Skeletal muscle satellite cell (primary cell): ENCODE data around the gene TRPC6.
A peak's percentile ranks its signal among the peaks of the same experiment; 100 is the strongest.

Source experiments
- H3K27me3 ChIP-seq: 2 replicates; pipeline ENCODE4 v1.7.0; 2013; ENCODE audit warnings: low read length; ENCODE audit not compliant: control insufficient read depth, insufficient read depth
- H3K36me3 ChIP-seq: 2 replicates; pipeline ENCODE4 v1.7.0; 2013; ENCODE audit warnings: mild to moderate bottlenecking, control low read depth, low read length; ENCODE audit not compliant: insufficient read depth
- H3K4me1 ChIP-seq: 2 replicates; pipeline ENCODE4 v1.7.0; 2013; ENCODE audit warnings: low read length; ENCODE audit not compliant: control insufficient read depth, insufficient read depth
- H3K4me2 ChIP-seq: 2 replicates; pipeline ENCODE4 v1.7.0; 2013; ENCODE audit warnings: mild to moderate bottlenecking, low read length
- H3K4me3 ChIP-seq: 2 replicates; pipeline ENCODE4 v1.7.0; 2013; ENCODE audit warnings: low read length
- H3K9ac ChIP-seq: 2 replicates; pipeline ENCODE4 v1.7.0; 2013; ENCODE audit warnings: mild to moderate bottlenecking, low read depth, low read length, moderate library complexity
- H3K9me3 ChIP-seq: replicated peaks from 2 replicates; pipeline ENCODE4 v1.7.0; 2013; ENCODE audit warnings: mild to moderate bottlenecking, control low read depth, low read length

TRPC6 gene

DNA sequence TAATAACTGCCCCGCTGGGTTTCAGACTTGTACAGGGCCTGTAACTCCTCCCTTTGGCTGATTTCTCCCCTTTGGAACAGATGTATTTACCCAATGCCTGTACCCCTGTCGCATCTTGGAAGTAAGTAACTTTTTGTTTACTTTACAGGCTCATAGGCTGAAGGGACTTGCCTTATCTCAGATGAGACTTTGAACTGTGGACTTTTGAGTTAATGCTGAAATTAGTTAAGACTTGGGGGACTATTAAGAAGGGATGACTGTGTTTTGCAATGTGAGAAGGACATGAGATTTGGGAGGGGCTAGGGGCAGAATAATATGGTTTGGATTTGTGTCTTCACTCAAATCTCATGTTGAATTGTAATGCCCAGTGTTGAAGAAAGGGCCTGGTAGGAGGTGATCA lies 62.0 kb downstream of the TRPC6 start:
- no peak overlapping the region for H3K9ac ChIP-seq
- H3K36me3 ChIP-seq: no peaks in the 10 kb centered on the region
- H3K27me3 ChIP-seq: peaks cover 6% of the 10 kb centered on the region
- no peaks in the 10 kb centered on the region for H3K4me1 ChIP-seq
- H3K9me3 ChIP-seq: no peaks in the 10 kb centered on the region
- no peak overlapping the region for H3K4me3 ChIP-seq
- H3K4me2 ChIP-seq: no peak overlapping the region

DNA sequence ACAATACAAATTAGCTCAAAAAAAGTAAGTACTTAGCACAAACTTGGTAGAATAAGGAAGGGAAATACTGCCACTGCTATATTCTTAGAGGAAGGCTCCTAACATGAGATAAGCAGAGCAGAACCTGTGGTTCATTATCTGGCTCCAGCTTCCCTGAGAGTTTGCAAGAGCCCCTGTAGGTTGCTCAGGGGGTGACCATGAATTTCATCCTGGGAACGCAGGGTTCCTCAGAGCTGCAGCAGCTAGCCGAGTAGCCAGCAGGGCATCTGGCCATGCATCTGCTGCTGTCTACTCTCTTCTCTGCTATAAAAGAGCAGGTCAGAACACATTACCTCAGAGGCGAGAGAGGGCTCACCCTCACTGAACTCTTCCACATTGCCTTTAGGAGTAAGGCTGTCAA lies 67.3 kb downstream of the TRPC6 start:
- Histone ChIP-seq H3K27me3 (peaks cover 16% of the 10 kb centered on the region), H3K4me3 (no peak overlapping the region), H3K9me3 (no peaks in the 10 kb centered on the region), H3K9ac (no peak overlapping the region), H3K4me2 (no peak overlapping the region), H3K4me1 (no peaks in the 10 kb centered on the region), H3K36me3 (no peaks in the 10 kb centered on the region)

DNA sequence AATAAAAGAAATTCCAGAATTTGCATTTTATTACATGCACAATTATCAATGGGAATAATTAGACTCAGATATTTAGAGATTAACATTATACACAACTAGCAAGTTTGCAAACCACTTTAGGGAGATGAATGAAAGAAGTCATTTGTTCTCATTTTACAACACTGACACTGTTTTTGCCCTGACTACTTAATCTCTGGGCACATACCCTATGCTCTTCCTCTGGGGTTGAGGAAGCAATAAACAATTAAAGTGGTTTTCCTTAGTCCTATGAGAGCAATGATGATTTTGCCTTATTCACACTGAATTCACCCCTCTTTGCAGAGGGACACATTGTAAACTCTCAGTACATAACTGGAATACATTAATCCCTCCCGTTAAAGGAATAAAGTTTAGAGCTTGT lies 72.7 kb downstream of the TRPC6 start:
- Histone ChIP-seq H3K4me1 (no peaks in the 10 kb centered on the region), H3K4me2 (no peak overlapping the region), H3K9ac (no peak overlapping the region)

DNA sequence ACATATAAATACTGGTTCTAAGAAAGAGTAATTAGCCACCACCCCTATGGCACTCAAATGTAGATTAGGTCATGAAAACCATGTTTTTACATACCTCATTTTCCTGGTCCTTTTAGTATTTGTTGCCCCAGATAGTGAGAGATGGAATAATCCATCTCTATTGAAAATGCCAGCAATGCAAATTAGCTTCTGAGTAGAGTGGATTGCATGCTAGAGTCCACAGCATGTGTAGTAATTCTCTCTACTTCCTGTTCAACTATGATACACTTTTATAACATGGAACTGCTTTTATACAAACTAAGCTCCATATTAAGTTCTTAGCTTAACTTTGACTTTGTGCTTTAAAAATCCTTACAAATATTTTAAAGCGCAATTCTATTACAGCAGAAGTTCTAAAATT lies 73.2 kb downstream of the TRPC6 start:
- Histone ChIP-seq H3K9ac (no peak overlapping the region), H3K4me3 (no peak overlapping the region), H3K4me1 (no peaks in the 10 kb centered on the region), H3K4me2 (no peak overlapping the region), H3K27me3 (peaks cover 3% of the 10 kb centered on the region), H3K9me3 (no peaks in the 10 kb centered on the region), H3K36me3 (no peaks in the 10 kb centered on the region)

More for the DNA sequence above, 72.7 kb downstream of the TRPC6 start:
- no peaks in the 10 kb centered on the region for H3K9me3 ChIP-seq
- H3K36me3 ChIP-seq: no peaks in the 10 kb centered on the region
- H3K4me3 ChIP-seq: no peak overlapping the region
- H3K27me3 ChIP-seq: peaks cover 3% of the 10 kb centered on the region

DNA sequence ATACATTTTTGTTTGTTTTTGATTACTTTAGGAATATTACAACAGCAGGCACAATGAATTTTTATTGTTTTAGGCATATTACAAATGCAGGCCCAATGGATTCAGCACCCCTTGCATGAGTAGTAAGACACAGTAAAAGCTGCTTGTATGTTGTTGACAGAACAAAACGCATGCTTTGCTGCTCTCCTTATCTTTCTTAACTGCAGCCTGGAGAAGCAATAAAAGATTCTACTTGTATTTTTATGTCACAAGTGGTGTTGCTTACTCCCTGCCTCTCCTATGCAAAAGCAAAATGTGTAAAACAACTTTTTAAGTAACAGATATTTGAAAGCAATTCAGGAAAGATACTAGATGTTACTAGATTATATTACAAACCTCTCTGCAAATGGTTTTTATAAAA lies 73.9 kb downstream of the TRPC6 start:
- Histone ChIP-seq H3K4me3 (no peak overlapping the region), H3K36me3 (no peaks in the 10 kb centered on the region), H3K9me3 (no peaks in the 10 kb centered on the region), H3K9ac (no peak overlapping the region), H3K27me3 (no peaks in the 10 kb centered on the region), H3K4me1 (no peaks in the 10 kb centered on the region), H3K4me2 (no peak overlapping the region)

DNA sequence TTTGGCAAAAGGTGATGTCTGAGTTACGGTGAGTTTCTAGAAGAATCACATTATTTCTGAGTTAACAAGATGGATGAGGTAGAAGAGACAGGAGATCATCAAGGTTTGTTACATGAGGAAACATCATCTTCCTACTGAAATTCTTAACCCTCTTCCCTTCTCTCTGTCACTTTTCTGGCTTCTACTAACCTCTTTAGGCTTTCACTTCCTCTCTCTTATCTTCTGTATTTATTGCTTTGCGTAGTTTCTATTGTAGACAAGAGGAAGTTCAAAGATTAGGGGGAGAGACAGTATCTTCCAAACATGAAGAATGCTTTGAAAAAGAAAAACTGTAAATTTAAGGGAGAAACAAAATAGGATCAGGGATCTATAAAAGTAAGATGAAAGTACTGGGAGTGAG lies 75.4 kb downstream of the TRPC6 start:
- Histone ChIP-seq H3K4me3 (no peak overlapping the region), H3K9me3 (no peaks in the 10 kb centered on the region), H3K4me2 (no peak overlapping the region), H3K4me1 (no peaks in the 10 kb centered on the region), H3K36me3 (no peaks in the 10 kb centered on the region), H3K27me3 (no peaks in the 10 kb centered on the region), H3K9ac (no peak overlapping the region)

DNA sequence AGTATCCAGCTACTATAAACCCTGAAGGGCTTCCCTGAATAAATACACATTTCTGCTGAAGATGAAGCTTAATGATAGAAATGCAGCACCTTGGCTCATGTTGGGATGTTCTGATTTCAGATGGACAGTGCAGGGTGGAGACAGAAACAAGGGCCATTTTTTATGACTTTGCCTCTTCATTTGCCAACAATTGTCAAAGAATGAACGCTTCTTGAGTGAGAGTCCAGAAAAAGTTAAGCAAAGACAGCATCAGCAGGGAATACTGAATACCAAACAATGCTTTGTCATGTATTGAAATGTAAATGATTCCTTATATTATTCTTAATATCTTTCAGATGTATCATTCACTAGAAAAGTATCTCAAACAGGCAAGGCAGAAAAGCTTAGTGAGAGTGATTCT lies 84.9 kb downstream of the TRPC6 start:
- Histone ChIP-seq H3K9ac (no peak overlapping the region), H3K4me3 (no peak overlapping the region), H3K4me2 (no peak overlapping the region), H3K27me3 (no peaks in the 10 kb centered on the region), H3K36me3 (no peaks in the 10 kb centered on the region), H3K9me3 (no peaks in the 10 kb centered on the region), H3K4me1 (no peaks in the 10 kb centered on the region)

DNA sequence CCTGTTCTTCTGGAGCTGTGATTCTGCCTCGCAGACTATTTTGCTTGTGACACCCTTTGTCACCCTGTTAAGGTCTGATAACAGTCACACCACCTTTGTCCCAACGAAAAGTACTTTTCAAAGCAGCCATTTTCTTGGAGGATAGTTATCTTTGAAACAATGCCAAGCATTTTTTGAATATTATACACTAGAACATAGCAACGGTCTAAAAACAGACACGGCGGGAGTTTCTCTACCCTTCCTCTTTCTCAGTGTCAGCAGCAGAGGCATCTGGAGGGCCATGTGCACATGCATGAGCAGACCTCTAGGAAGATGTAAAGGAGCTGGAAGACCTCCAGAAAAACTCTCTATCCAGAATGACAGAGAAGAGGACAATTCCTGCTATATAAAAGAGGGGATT lies 86.5 kb downstream of the TRPC6 start:
- Histone ChIP-seq H3K27me3 (no peaks in the 10 kb centered on the region), H3K9me3 (no peaks in the 10 kb centered on the region), H3K36me3 (no peaks in the 10 kb centered on the region), H3K4me3 (no peak overlapping the region), H3K4me1 (no peaks in the 10 kb centered on the region), H3K4me2 (no peak overlapping the region), H3K9ac (no peak overlapping the region)

DNA sequence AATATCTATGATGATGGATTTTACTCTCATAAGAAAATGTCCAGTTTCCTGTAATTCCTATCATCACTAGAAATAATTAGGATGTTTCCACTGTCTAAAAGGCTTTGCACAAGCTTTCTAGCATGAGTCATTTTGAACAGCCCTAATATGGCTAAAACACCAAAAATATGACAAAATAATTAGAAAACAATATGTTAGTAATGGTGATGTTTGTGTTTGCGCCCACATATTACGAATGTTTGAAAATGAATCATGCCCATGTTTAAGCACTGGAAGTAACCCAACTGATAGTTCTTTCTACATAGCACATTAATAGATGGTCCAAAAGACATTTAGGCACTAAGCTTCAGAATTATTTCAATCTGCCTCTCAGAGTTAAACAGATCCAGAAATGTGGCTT lies 96.0 kb downstream of the TRPC6 start:
- Histone ChIP-seq H3K36me3 (no peaks in the 10 kb centered on the region), H3K9me3 (no peaks in the 10 kb centered on the region), H3K9ac (peak overlapping the region; percentile 39), H3K4me1 (peaks cover 14% of the 10 kb centered on the region), H3K4me2 (peak overlapping the region; percentile 48), H3K4me3 (no peak overlapping the region), H3K27me3 (no peaks in the 10 kb centered on the region)

DNA sequence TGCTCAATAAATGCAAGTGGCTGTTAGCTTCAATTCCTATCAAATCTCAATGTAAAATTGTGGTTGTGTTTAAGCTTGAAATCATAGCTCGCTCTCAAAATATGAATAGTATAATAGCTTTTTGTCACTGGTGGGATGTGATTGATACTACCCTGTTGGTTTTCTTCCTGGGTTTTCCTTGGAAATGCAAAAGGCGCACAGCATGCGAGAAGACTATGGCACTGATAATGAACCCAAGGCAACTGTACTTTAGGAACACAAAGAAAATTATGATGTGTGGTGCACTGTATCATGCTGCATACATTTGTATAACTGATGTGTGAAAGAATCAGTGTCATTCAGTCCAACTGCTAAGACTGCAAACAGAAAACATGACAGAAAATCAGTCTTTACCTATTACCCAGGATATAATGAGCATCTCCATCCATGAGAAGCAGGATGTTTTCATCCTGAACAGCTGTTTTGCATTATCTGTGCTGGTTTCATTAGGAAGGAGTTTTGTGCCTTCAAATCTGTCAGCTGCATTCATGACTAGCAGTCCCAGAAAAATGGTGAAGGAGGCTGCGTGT lies 101.2 kb downstream of the TRPC6 start:
- no peaks in the 10 kb centered on the region for H3K9me3 ChIP-seq

DNA sequence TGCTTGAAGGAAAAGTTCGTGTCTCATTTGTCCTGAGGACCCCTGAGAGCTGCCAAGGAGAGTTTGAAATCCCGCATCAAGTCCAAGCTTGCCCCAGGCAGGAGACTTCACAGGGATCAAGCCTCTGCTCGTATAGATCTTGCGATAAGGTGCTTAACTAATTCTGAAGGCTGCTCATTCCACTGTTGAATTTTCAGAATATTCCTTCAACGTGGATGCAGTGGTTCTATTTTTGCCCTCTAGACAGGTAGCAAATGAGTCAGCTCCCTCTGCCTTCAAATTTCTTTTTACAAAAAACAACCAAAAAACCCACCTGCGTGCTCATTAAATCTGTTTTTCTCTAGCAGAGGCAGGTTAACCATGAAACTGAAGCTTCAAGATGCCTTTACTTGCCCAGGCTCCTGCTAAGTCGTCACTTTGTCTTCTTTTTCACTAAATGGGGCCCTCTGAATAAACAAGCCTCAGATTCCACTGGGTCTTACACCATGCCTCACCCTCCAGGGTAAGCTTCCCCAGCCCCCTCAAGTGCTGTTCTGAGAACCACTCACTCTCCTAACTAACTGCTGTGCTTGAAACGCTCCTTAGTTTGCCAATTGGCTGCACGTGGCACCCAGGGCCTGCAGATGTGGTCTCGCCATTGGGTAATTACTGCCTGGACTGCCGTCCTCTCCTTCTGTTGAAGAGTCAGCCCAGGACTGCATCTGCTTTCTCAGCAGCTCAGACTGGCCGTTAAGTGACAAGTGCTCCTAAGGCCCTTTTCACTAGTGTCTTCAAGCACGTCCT lies 105.0 kb downstream of the TRPC6 start:
- H3K36me3 ChIP-seq: no peaks in the 10 kb centered on the region
- no peak overlapping the region for H3K4me2 ChIP-seq
- no peak overlapping the region for H3K4me3 ChIP-seq
- no peaks in the 10 kb centered on the region for H3K9me3 ChIP-seq
- H3K27me3 ChIP-seq: no peaks in the 10 kb centered on the region
- H3K9ac ChIP-seq: no peak overlapping the region
- no peaks in the 10 kb centered on the region for H3K4me1 ChIP-seq

More for the DNA sequence above, 101.2 kb downstream of the TRPC6 start:
- Histone ChIP-seq H3K27me3 (no peaks in the 10 kb centered on the region), H3K4me3 (no peak overlapping the region), H3K4me1 (peaks cover 9% of the 10 kb centered on the region), H3K4me2 (no peak overlapping the region), H3K9ac (no peak overlapping the region), H3K36me3 (no peaks in the 10 kb centered on the region)

DNA sequence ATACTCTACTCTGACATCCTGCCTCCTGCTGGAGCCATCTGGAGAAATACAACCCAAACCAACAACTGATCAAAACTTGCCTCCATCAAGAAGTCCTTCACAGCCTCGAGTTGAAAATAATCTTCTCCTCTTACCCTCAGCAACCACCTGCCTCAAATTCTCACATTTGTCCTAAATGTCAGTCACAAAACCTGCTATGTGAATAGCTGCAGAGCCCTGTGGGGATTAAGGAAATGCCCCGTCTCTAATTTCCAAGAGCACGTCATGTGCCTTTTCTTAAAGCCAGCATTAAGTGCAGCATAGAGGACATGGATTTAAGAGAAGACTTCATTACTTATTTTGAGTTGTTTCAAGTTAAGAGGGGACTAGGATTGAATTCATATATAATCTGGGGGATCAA lies 105.9 kb downstream of the TRPC6 start:
- H3K9me3 ChIP-seq: no peaks in the 10 kb centered on the region
- H3K9ac ChIP-seq: no peak overlapping the region

More for the DNA sequence above, 105.9 kb downstream of the TRPC6 start:
- no peaks in the 10 kb centered on the region for H3K36me3 ChIP-seq
- H3K27me3 ChIP-seq: no peaks in the 10 kb centered on the region
- H3K4me3 ChIP-seq: no peak overlapping the region
- H3K4me2 ChIP-seq: no peak overlapping the region
- no peaks in the 10 kb centered on the region for H3K4me1 ChIP-seq
